ENCODE data around the gene VPS72. TPM values are rescaled to one million over a fixed set of nuclear protein-coding genes. Genes with fewer than 3 reads are reported as not detected.

VPS72 gene
- total and polyA plus RNA-seq, 8 donors, result 12.5 to 29.0 (median 23.7) TPM

GRCh38 chr1:151184211-151184610 lies 5.8 kb downstream of the VPS72 start:
- no peak overlapping the region for H3K4me3 ChIP-seq
- DNase-seq, result no peak

GRCh38 chr1:151176514-151177045 lies 13.4 kb downstream of the VPS72 start:
- 92 to 94% methylated on average over 17 of the region's 17 CpGs for WGBS, 2 donors
- H3K27me3 ChIP-seq, result no peaks in the 10 kb centered on the region
- H3K27ac ChIP-seq, result no peak overlapping the region
- H3K36me3 ChIP-seq, result peaks cover 0 to 43% (median 18%) of the 10 kb centered on the region in 3 donors
- TF ChIP-seq, protein P1, sequence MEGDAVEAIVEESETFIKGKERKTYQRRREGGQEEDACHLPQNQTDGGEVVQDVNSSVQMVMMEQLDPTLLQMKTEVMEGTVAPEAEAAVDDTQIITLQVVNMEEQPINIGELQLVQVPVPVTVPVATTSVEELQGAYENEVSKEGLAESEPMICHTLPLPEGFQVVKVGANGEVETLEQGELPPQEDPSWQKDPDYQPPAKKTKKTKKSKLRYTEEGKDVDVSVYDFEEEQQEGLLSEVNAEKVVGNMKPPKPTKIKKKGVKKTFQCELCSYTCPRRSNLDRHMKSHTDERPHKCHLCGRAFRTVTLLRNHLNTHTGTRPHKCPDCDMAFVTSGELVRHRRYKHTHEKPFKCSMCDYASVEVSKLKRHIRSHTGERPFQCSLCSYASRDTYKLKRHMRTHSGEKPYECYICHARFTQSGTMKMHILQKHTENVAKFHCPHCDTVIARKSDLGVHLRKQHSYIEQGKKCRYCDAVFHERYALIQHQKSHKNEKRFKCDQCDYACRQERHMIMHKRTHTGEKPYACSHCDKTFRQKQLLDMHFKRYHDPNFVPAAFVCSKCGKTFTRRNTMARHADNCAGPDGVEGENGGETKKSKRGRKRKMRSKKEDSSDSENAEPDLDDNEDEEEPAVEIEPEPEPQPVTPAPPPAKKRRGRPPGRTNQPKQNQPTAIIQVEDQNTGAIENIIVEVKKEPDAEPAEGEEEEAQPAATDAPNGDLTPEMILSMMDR (IDR thresholded peaks at IDR 0.05), result no peak
- DNase-seq, result no peak
- no peaks in the 10 kb centered on the region for H3K4me1 ChIP-seq
- H3K9me3 ChIP-seq, result no peaks in the 10 kb centered on the region
- ATAC-seq, result no peak
- H3K4me3 ChIP-seq, result no peak overlapping the region
- no peak for FAIRE-seq
- intact Hi-C loops (cut with DNase I), result no loop called here

More at GRCh38 chr1:151184211-151184610, 5.8 kb downstream of the VPS72 start:
- Histone ChIP-seq H3K4me1 (peaks cover 0 to 12% (median 9%) of the 10 kb centered on the region in 3 donors), H3K36me3 (peaks cover 5 to 61% (median 31%) of the 10 kb centered on the region in 3 donors), H3K27me3 (no peaks in the 10 kb centered on the region), H3K9me3 (no peaks in the 10 kb centered on the region), H3K27ac (no peak overlapping the region)
- intact Hi-C loops (cut with DNase I), result no loop called here
- FAIRE-seq (no peak), ATAC-seq (no peak)
- TF ChIP-seq, protein P1 (IDR thresholded peaks at IDR 0.05), result no peak
- 86 to 89% methylated on average over 10 of the region's 10 CpGs for WGBS, 2 donors

DNA sequence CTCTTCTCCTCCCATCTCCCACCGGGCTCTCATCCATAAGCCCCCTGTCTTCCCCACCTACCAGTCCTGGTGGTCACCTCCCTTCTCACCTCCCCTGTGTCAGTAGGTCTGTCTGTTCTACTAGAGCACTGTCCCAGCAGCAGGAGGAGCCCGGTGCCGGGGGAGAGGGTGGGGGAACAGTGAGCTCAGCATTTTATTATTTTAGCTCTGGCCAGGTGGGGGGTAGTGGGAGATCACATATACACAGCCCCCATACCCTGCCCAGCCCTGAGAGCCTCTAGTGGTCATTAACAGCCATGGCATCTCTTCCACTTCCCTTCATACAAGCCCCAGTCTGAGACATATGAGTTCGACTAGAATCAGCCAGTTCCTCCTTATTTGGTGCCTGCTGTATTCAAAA lies 14.1 kb downstream of the VPS72 start, which contains the start of gene TMOD4:
TSS of gene TMOD4 (minus strand) at position 119 of the 400 bp plus-strand sequence. CDS start 1,106 bp downstream, outside the sequence.
- Histone ChIP-seq H3K36me3 (peaks cover 0 to 36% (median 12%) of the 10 kb centered on the region in 3 donors), H3K4me3 (no peak within 1 kb of the TSS), H3K27ac (no peak within 1 kb of the TSS), H3K27me3 (no peaks in the 10 kb centered on the region), H3K9me3 (no peaks in the 10 kb centered on the region), H3K4me1 (no peaks in the 10 kb centered on the region)
- peak in 3 of 4 donors; percentile 49 to 71 (median 60) for ATAC-seq
- DNase-seq, result no peak
- FAIRE-seq, result no peak
- WGBS, 2 donors, result 54 to 61% methylated on average over 4 of the region's 4 CpGs
- TF ChIP-seq, protein P1 (IDR thresholded peaks at IDR 0.05), result peak in 1 of 4 donors; percentile 30
- intact Hi-C loops (cut with DNase I), result no loop called here

GRCh38 chr1:151175041-151175741 lies 14.8 kb downstream of the VPS72 start:
- Histone ChIP-seq H3K4me1 (no peaks in the 10 kb centered on the region), H3K27ac (no peak overlapping the region), H3K36me3 (peaks cover 0 to 30% (median 9%) of the 10 kb centered on the region in 3 donors), H3K4me3 (no peak overlapping the region), H3K9me3 (no peaks in the 10 kb centered on the region), H3K27me3 (no peaks in the 10 kb centered on the region)
- intact Hi-C loops (cut with DNase I), result no loop called here
- DNase-seq, result no peak
- no peak for ATAC-seq
- TF ChIP-seq, protein P1 (IDR thresholded peaks at IDR 0.05), result no peak
- 68 to 77% methylated on average over 6 of the region's 6 CpGs for WGBS, 2 donors
- no peak for FAIRE-seq

DNA sequence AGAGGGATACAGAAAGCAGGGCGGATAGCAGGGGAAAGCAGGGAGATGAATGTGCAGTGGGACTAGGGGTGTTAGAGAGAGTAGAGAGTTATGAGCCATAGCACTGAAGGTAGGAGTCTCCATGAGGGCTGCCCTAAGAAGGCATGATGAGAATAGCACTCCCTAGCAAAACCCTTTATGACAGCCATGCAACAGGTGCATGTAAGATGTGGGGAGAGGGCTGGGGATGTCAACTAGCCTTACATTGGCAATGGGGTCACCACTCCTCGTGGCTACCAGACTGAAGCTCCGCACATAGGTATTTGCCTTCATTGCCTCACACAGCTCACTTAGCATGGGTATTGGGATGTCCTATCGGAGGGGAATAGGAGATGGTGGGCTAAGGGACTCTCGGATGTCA lies 18.8 kb downstream of the VPS72 start:
- Histone ChIP-seq H3K4me1 (peaks cover 5 to 8% (median 7%) of the 10 kb centered on the region in 3 donors), H3K9me3 (no peaks in the 10 kb centered on the region), H3K4me3 (no peak overlapping the region), H3K27ac (no peak overlapping the region), H3K27me3 (no peaks in the 10 kb centered on the region), H3K36me3 (peaks cover 0 to under 1% (median 0%) of the 10 kb centered on the region in 3 donors)
- FAIRE-seq (no peak), DNase-seq (no peak), ATAC-seq (no peak)
- intact Hi-C loops (cut with DNase I), result no loop called here
- TF ChIP-seq, protein P1 (IDR thresholded peaks at IDR 0.05), result no peak
- 78 to 85% methylated on average over 5 of the region's 5 CpGs for WGBS, 2 donors
